H1 (cell line): Measurements from ENCODE around the gene CD300LB. TPM values are rescaled to one million over a fixed set of nuclear protein-coding genes. Genes with fewer than 3 reads are reported as not detected.

Experiments used
- CTCF ChIA-PET: fragments of 300-600 bp; sonication (Branson Sonifier 250); formaldehyde crosslinking; loops from one replicate; lab custom pipeline; 2021; ENCODE audit not compliant: partially characterized antibody; lab: Charles Lee
- POLR2A ChIA-PET: fragments of 300-600 bp; sonication (Branson Sonifier 250); formaldehyde crosslinking; loops from one replicate; lab custom pipeline; 2021; ENCODE audit warnings: inconsistent platforms; ENCODE audit not compliant: partially characterized antibody; lab: Charles Lee
- DNase-seq, 2 experiments: peaks; one replicate each; pipeline versions ENCODE4 v3.0.0 to v3.0.0-alpha.2; 2010 to 2022; ENCODE audit warnings: low spot score in 2 of 2, low read depth in 1 of 2, mixed read lengths in 1 of 2
- FAIRE-seq: peaks from 2 replicates; lab custom pipeline; 2011; peaks lifted over from hg19 to GRCh38; lab: Jason Lieb, UNC
- H2AFZ ChIP-seq: 2 replicates; pipeline ENCODE4 v1.8.1; 2012; ENCODE audit warnings: low read length, inconsistent platforms
- H2AK5ac ChIP-seq: 2 replicates; pipeline ENCODE4 v1.6.1; 2013; ENCODE audit warnings: low read depth, low read length
- H2BK120ac ChIP-seq: replicated peaks from 2 replicates; pipeline ENCODE3; 2013; ENCODE audit warnings: low read depth, low read length, inconsistent platforms
- H2BK12ac ChIP-seq: 2 replicates; pipeline ENCODE4 v1.6.1; 2013; ENCODE audit warnings: low read depth, low read length
- H2BK15ac ChIP-seq: 2 replicates; pipeline ENCODE4 v1.6.1; 2013; ENCODE audit warnings: low read length
- H2BK20ac ChIP-seq: 2 replicates; pipeline ENCODE4 v1.6.1; 2013; ENCODE audit warnings: low read length
- H2BK5ac ChIP-seq: 2 replicates; pipeline ENCODE4 v1.6.1; 2013; ENCODE audit warnings: low read depth, low read length
- H3K14ac ChIP-seq: 2 replicates; pipeline ENCODE4 v1.6.1; 2013; ENCODE audit warnings: inconsistent platforms; ENCODE audit not compliant: insufficient read length
- H3K18ac ChIP-seq: 2 replicates; pipeline ENCODE4 v1.6.1; 2013; ENCODE audit warnings: low read length; ENCODE audit errors: extremely low read depth
- H3K23ac ChIP-seq: 2 replicates; pipeline ENCODE4 v1.6.1; 2013; ENCODE audit warnings: inconsistent platforms; ENCODE audit not compliant: insufficient read length
- H3K23me2 ChIP-seq: 2 replicates; pipeline ENCODE4 v1.6.1; 2013; ENCODE audit warnings: low read depth, low read length
- H3K27ac ChIP-seq: 2 replicates; pipeline ENCODE4 v1.6.1; 2011; ENCODE audit warnings: low read depth, low read length, inconsistent platforms
- H3K27me3 ChIP-seq, 4 experiments: replicated peaks in 1 of 4; 1 replicate in 1 of 4; 2 replicates in 3 of 4; pipeline versions ENCODE4 v1.6.1 to v1.8.1; 2011 to 2013; ENCODE audit warnings: low read length in 3 of 4, mild to moderate bottlenecking in 3 of 4, inconsistent platforms in 2 of 4, mixed read lengths in 2 of 4, moderate library complexity in 1 of 4; ENCODE audit not compliant: control insufficient read depth in 3 of 4, insufficient read depth in 3 of 4; ENCODE audit errors: extremely low read depth in 1 of 4
- H3K36me3 ChIP-seq, 4 experiments: 2 replicates each; pipeline versions ENCODE4 v1.6.1 to v1.8.1; 2011 to 2013; ENCODE audit warnings: mild to moderate bottlenecking in 4 of 4, low read length in 3 of 4, moderate library complexity in 2 of 4, control low read depth in 1 of 4, inconsistent platforms in 1 of 4; ENCODE audit not compliant: insufficient read depth in 4 of 4, control insufficient read depth in 2 of 4
- H3K4ac ChIP-seq: replicated peaks from 2 replicates; pipeline ENCODE3; 2013; ENCODE audit warnings: low read length, low read depth, mixed read lengths, inconsistent platforms; ENCODE audit not compliant: insufficient read length
- H3K4me1 ChIP-seq, 4 experiments: replicated peaks in 1 of 4; 1 replicate in 1 of 4; 2 replicates in 3 of 4; pipeline versions ENCODE4 v1.6.1 to v1.8.1; 2011 to 2013; ENCODE audit warnings: low read length in 3 of 4, inconsistent platforms in 2 of 4, mixed read lengths in 1 of 4; ENCODE audit not compliant: insufficient read depth in 4 of 4, control insufficient read depth in 3 of 4
- H3K4me2 ChIP-seq, 2 experiments: 2 replicates each; pipeline versions ENCODE4 v1.6.1 to v1.8.1; 2011 to 2013; ENCODE audit warnings: low read depth in 2 of 2, low read length in 2 of 2, control low read depth in 1 of 2, inconsistent platforms in 1 of 2, mild to moderate bottlenecking in 1 of 2; ENCODE audit not compliant: insufficient read depth in 1 of 2
- H3K4me3 ChIP-seq, 4 experiments: fragments of 200-600, 300-600 bp in 1 of 4; sonication (generic), shearing (Covaris generic), sonication (Bioruptor Twin) in 1 of 4; 2 replicates each; pipeline versions ENCODE4 v1.5.1 to v1.8.1; 2011 to 2016; ENCODE audit warnings: low read length in 4 of 4, low read depth in 3 of 4, control low read depth in 2 of 4, inconsistent platforms in 2 of 4, mild to moderate bottlenecking in 2 of 4, mixed read lengths in 1 of 4, moderate library complexity in 1 of 4; ENCODE audit not compliant: insufficient read depth in 2 of 4; ENCODE audit errors: extremely low read depth in 1 of 4
- H3K56ac ChIP-seq: replicated peaks from 2 replicates; pipeline ENCODE3; 2013; ENCODE audit warnings: low read depth, mild to moderate bottlenecking, mixed read lengths, low read length, inconsistent platforms; ENCODE audit not compliant: insufficient read length
- H3K79me1 ChIP-seq: 2 replicates; pipeline ENCODE4 v1.6.1; 2013; ENCODE audit warnings: low read depth, low read length, control low read depth
- H3K79me2 ChIP-seq, 2 experiments: 2 replicates each; pipeline versions ENCODE4 v1.6.1 to v1.8.1; 2012 to 2013; ENCODE audit warnings: low read length in 2 of 2, mild to moderate bottlenecking in 2 of 2, inconsistent platforms in 1 of 2; ENCODE audit not compliant: insufficient read depth in 2 of 2, control insufficient read depth in 1 of 2
- H3K9ac ChIP-seq, 4 experiments: replicated peaks in 1 of 4; 1 replicate in 1 of 4; 2 replicates in 3 of 4; pipeline versions ENCODE4 v1.6.1 to v1.8.1; 2011 to 2013; ENCODE audit warnings: low read depth in 3 of 4, low read length in 3 of 4, control low read depth in 2 of 4, mild to moderate bottlenecking in 2 of 4, moderate library complexity in 2 of 4, inconsistent platforms in 1 of 4; ENCODE audit errors: extremely low read depth in 1 of 4
- H3K9me3 ChIP-seq, 2 experiments: 2 replicates each; pipeline versions ENCODE4 v1.6.1 to v1.8.1; 2012 to 2013; ENCODE audit warnings: mild to moderate bottlenecking in 2 of 2, moderate library complexity in 2 of 2, control low read depth in 1 of 2, inconsistent platforms in 1 of 2, low read depth in 1 of 2, low read length in 1 of 2, mixed read lengths in 1 of 2; ENCODE audit not compliant: insufficient read depth in 2 of 2
- H4K20me1 ChIP-seq, 2 experiments: replicated peaks in 1 of 2; 2 replicates each; pipeline versions ENCODE3 to v1.8.1; 2011 to 2013; ENCODE audit warnings: inconsistent platforms in 2 of 2, low read length in 2 of 2, mild to moderate bottlenecking in 1 of 2; ENCODE audit not compliant: insufficient read depth in 2 of 2, control insufficient read depth in 1 of 2
- H4K5ac ChIP-seq: 2 replicates; pipeline ENCODE4 v1.6.1; 2013; ENCODE audit warnings: low read length, low read depth, mixed read lengths, inconsistent platforms; ENCODE audit not compliant: insufficient read length
- H4K8ac ChIP-seq: 2 replicates; pipeline ENCODE4 v1.8.0; 2013; ENCODE audit warnings: mild to moderate bottlenecking, moderate library complexity, low read length, inconsistent platforms; ENCODE audit not compliant: insufficient read depth; ENCODE audit errors: extremely low read depth
- H4K91ac ChIP-seq: replicated peaks from 2 replicates; pipeline ENCODE3; 2013; ENCODE audit warnings: low read length, mixed read lengths, inconsistent platforms; ENCODE audit not compliant: insufficient read length
- CHD1 ChIP-seq: IDR thresholded peaks from 2 replicates; pipeline ENCODE4 v1.6.1; 2012; ENCODE audit warnings: low read depth, low read length, improper control_type of control experiment
- RXRA ChIP-seq: IDR thresholded peaks from 2 replicates; pipeline ENCODE4 v1.6.1; 2011; ENCODE audit warnings: low read depth, mild to moderate bottlenecking, low read length, moderate library complexity; ENCODE audit not compliant: insufficient read depth
- WGBS, 2 experiments: shearing (Covaris generic) in 1 of 2; methylation state at CpG; one replicate each; pipeline versions ENCODE4 v1.1.6 to v1.1.7; 2013 to 2015; ENCODE audit warnings: low lambda C conversion rate in 2 of 2, mixed read lengths in 2 of 2, inconsistent platforms in 1 of 2, low coverage in 1 of 2, missing lambda C conversion rate in 1 of 2; ENCODE audit not compliant: insufficient replicate concordance in 2 of 2, insufficient coverage in 1 of 2, insufficient read length in 1 of 2; ENCODE audit errors: extremely low coverage in 1 of 2, missing lambda C conversion rate in 1 of 2; 5-methylcytosine and 5-hydroxymethylcytosine counted together
- polyA plus RNA-seq, 7 experiments: library from polyadenylated mRNA; depleted of rRNA in 3 of 7; stranded (reverse) in 5 of 7; unstranded in 2 of 7; fragments of >200 nt in 5 of 7; fragments of 200-250 nt in 2 of 7; gene quantifications; 1 replicate in 5 of 7; 2 replicates in 1 of 7; 4 replicates in 1 of 7; pipeline versions ENCODE4 v1.2.1 to v1.2.3, GENCODE V29; 2011 to 2013; ENCODE audit warnings: missing spikeins in 2 of 7, mixed read lengths in 2 of 7
- total RNA-seq: library from RNA; stranded (reverse); fragmentation: NEBNext Ultra II Directional; extraction: Animal tissue kit (Norgen Biotek cat#: 25700); gene quantifications from 2 replicates; pipeline ENCODE4 v1.2.1, GENCODE V29; 2021

CD300LB gene
- total and polyA plus RNA-seq, 2 of the 8 experiments (the other 6 are each of a cell fraction or from before 2014, with no cell fraction given) = not detected

DNA sequence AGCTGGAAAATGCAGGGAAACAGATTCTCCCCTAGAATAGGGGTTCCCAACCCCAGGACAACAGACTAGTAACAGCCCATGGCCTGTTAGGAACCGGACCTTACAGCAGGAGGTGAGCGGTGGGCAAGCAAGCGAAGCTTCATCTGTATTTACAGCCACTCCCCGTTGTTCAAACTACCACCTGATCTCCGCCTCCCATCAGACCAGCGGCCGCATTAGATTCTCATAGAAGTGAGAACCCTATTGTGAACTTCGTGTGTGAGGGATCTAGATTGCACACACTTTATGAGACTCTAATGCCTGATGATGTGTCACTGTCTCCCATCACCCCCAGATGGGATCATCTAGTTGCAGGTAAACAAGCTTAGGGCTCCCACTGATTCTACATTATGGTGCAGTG, 3.5 kb downstream of the CD300LB start:
- no peak overlapping the region for H4K91ac ChIP-seq
- no peak overlapping the region for H3K4ac ChIP-seq
- H2BK12ac ChIP-seq = no peak overlapping the region
- no peak overlapping the region for H3K18ac ChIP-seq
- ChIA-PET CTCF (interaction anchor here (0.7 to 3.6 kb wide), 6 partner anchors 12 to 207 kb away, joined by 3 to 13 read pairs (median 3); partner anchors contain the start of gene GPR142), POLR2A (interaction anchor here (0.6 kb wide), 2 partner anchors 30 to 95 kb away, joined by 3 read pairs; no protein-coding TSS in a partner anchor)
- no peak overlapping the region for H3K4me3 ChIP-seq
- H2BK20ac ChIP-seq = no peak overlapping the region
- FAIRE-seq = no peak
- no peaks in the 10 kb centered on the region for H3K36me3 ChIP-seq
- no peaks in the 10 kb centered on the region for H3K79me2 ChIP-seq
- peaks cover 6 to 8% of the 10 kb centered on the region in 2 experiments; a peak in 3 of 4 replicates for H3K9me3 ChIP-seq
- no peak overlapping the region for H3K27ac ChIP-seq
- H3K23ac ChIP-seq = no peak overlapping the region
- H4K20me1 ChIP-seq = no peaks in the 10 kb centered on the region
- H3K9ac ChIP-seq = no peak overlapping the region
- H3K14ac ChIP-seq = no peak overlapping the region
- H3K56ac ChIP-seq = no peak overlapping the region
- H3K4me1 ChIP-seq = peaks cover 0 to 4% (median under 1%) of the 10 kb centered on the region in 4 experiments; a peak in 2 of 7 replicates
- no peaks in the 10 kb centered on the region for H3K79me1 ChIP-seq
- DNase-seq = no peak
- no peak overlapping the region for H4K5ac ChIP-seq
- H2BK120ac ChIP-seq = no peak overlapping the region
- H3K23me2 ChIP-seq = no peaks in the 10 kb centered on the region
- H3K27me3 ChIP-seq = peaks cover 0 to 2% (median 0%) of the 10 kb centered on the region in 4 experiments; a peak in 2 of 7 replicates
- H2AFZ ChIP-seq = no peak overlapping the region
- WGBS, 2 experiments = 85% methylated on average over 8 of the region's 8 CpGs; no CpG with 5 or more reads in 1 of the 2 experiments
- H3K4me2 ChIP-seq = no peak overlapping the region
- no peak overlapping the region for H4K8ac ChIP-seq
- H2BK15ac ChIP-seq = no peak overlapping the region
- no peak overlapping the region for H2AK5ac ChIP-seq
- H2BK5ac ChIP-seq = no peak overlapping the region
- no peak for TF ChIP-seq RXRA
- no peak for TF ChIP-seq CHD1
